ENCODE results near the gene GPR18. TPM values are rescaled to one million over a fixed set of nuclear protein-coding genes. Genes with fewer than 3 reads are reported as not detected.

The GPR18 gene
- total RNA-seq, 1 experiment from 2014 or later: not detected

GRCh38 chr13:99258946-99259345, 767 bp upstream of the GPR18 start:
- no peak overlapping the region for H4K8ac ChIP-seq (replicated peaks; ENCODE audit: insufficient read length, low read depth, low read length)
- no peak overlapping the region for H3K4me2 ChIP-seq (ENCODE audit: insufficient read depth, insufficient read length, low read length)
- Mint-ChIP-seq H3K36me3 (ENCODE audit: insufficient read depth in 1 of 3, low read depth in 3 of 3) (peaks cover 2 to 12% (median 7%) of the 10 kb centered on the region in 3 experiments; a peak in 5 of 7 replicates), H3K27me3 (ENCODE audit: low read depth) (no peaks in the 10 kb centered on the region; the same call in 1 of the 2 replicates), H3K9me3 (no peaks in the 10 kb centered on the region), H3K27ac (no peak overlapping the region), H3K4me3 (no peak overlapping the region), H3K4me1 (0 out of 4 replicates have a peak, but pooled peaks cover 0 to 4% of the 10 kb centered on the region in 2 experiments)
- no peaks in the 10 kb centered on the region for H3K4me1 ChIP-seq (ENCODE audit: insufficient read depth, low read length)
- H2BK120ac ChIP-seq (ENCODE audit: low read depth, low read length, poor library complexity, severe bottlenecking): no peak overlapping the region
- TF ChIP-seq CTCF (conservative IDR thresholded peaks at IDR 0.05): no peak
- H3K4ac ChIP-seq (ENCODE audit: low read depth, low read length): no peak overlapping the region
- no peak overlapping the region for H2BK20ac ChIP-seq (ENCODE audit: low read depth, low read length, poor library complexity, severe bottlenecking)
- no peak for DNase-seq
- H3K23me2 ChIP-seq (ENCODE audit: insufficient read length, low read depth, low read length, poor library complexity, severe bottlenecking): no peaks in the 10 kb centered on the region
- no peaks in the 10 kb centered on the region for H3K9me3 ChIP-seq (ENCODE audit: control insufficient read depth, low read depth, low read length)
- H4K5ac ChIP-seq (ENCODE audit: insufficient read length, low read depth, low read length): no peak overlapping the region
- no peak overlapping the region for H4K91ac ChIP-seq (ENCODE audit: insufficient read length, low read depth, low read length)
- no peak overlapping the region for H2BK15ac ChIP-seq (ENCODE audit: low read depth, low read length)
- H3K9ac ChIP-seq (ENCODE audit: extremely low read depth, insufficient read length, low read length): no peak overlapping the region
- no peak overlapping the region for H3K23ac ChIP-seq (ENCODE audit: insufficient read length, low read depth, low read length)
- no CpG with 5 or more reads among the region's 3 CpGs for WGBS (ENCODE audit: extremely low coverage, insufficient read length, low lambda C conversion rate)
- no peaks in the 10 kb centered on the region for H3K79me1 ChIP-seq (ENCODE audit: insufficient read depth, low read depth, low read length, poor library complexity, severe bottlenecking)
- no peak overlapping the region for H2BK12ac ChIP-seq (ENCODE audit: insufficient read length, low read depth, low read length)
- no peaks in the 10 kb centered on the region for H3K79me2 ChIP-seq (ENCODE audit: insufficient read depth, low read length)
- H2BK5ac ChIP-seq (ENCODE audit: insufficient read length, low read length): no peak overlapping the region
- H4K20me1 ChIP-seq (ENCODE audit: control insufficient read depth, insufficient read depth, insufficient read length): peaks cover 2% of the 10 kb centered on the region
- no peak overlapping the region for H3K18ac ChIP-seq (ENCODE audit: insufficient read length, low read depth, low read length)
- H3K27ac ChIP-seq (ENCODE audit: insufficient read length, low read depth, low read length): no peak overlapping the region
- H3T11ph ChIP-seq (ENCODE audit: low read length): no peak overlapping the region
- no peak overlapping the region for H2AK5ac ChIP-seq (ENCODE audit: insufficient read length, low read length)
- H3K14ac ChIP-seq (ENCODE audit: insufficient read depth, low read length): no peak overlapping the region
- H2AFZ ChIP-seq (ENCODE audit: low read length): no peak overlapping the region
- H3K27me3 ChIP-seq (ENCODE audit: insufficient read depth, low read length): no peaks in the 10 kb centered on the region
- no peak overlapping the region for H3K56ac ChIP-seq (ENCODE audit: insufficient read length, low read depth, low read length)

All from H9 (cell line).